Keratinocyte (primary cell): ENCODE data around the gene CYP26A1.

Experiments used
- EZH2 ChIP-seq: IDR thresholded peaks from one replicate; pipeline ENCODE4 v1.6.1; 2012; ENCODE audit warnings: inconsistent platforms, mild to moderate bottlenecking, low read length, moderate library complexity
- TF ChIP-seq, protein P1 (sequence below), 3 experiments: IDR thresholded peaks in 1 of 3; conservative IDR thresholded peaks in 1 of 3; optimal IDR thresholded peaks in 1 of 3; 2 replicates in 2 of 3; 3 replicates in 1 of 3; pipeline versions ENCODE3 to v1.5.1; 2011; ENCODE audit warnings: low read length in 3 of 3, mild to moderate bottlenecking in 3 of 3, moderate library complexity in 2 of 3, control low read depth in 1 of 3, inconsistent platforms in 1 of 3; ENCODE audit not compliant: insufficient read depth in 2 of 3; ENCODE audit errors: extremely low read depth in 1 of 3

DNA sequence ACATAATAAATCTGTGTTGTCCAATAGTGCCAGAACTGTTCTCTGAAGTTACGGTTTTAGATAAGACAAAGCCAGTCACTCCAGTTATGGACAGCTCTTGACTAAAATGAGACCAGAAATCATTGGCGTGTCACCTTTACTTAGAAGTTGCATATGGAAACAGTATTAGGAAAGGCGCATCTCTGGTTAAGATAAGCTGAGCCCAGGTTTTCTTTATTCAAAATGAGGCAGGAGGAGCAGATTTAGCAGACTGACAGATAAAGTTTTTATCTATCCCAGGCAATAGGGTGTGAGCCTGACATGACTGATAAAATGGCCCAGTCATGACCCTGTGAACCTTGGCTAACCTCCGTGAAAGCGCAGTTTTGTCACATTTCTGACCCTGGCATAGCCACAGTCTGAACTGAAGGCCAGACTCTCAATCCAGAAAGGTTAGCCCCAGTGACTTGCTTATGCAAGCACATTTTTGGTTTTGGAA, 4.2 kb downstream of the CYP26A1 start:
- TF ChIP-seq, protein P1, sequence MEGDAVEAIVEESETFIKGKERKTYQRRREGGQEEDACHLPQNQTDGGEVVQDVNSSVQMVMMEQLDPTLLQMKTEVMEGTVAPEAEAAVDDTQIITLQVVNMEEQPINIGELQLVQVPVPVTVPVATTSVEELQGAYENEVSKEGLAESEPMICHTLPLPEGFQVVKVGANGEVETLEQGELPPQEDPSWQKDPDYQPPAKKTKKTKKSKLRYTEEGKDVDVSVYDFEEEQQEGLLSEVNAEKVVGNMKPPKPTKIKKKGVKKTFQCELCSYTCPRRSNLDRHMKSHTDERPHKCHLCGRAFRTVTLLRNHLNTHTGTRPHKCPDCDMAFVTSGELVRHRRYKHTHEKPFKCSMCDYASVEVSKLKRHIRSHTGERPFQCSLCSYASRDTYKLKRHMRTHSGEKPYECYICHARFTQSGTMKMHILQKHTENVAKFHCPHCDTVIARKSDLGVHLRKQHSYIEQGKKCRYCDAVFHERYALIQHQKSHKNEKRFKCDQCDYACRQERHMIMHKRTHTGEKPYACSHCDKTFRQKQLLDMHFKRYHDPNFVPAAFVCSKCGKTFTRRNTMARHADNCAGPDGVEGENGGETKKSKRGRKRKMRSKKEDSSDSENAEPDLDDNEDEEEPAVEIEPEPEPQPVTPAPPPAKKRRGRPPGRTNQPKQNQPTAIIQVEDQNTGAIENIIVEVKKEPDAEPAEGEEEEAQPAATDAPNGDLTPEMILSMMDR (optimal IDR thresholded peaks at IDR 0.05 in 1 of 3, IDR thresholded peaks at IDR 0.05 in 1 of 3, conservative IDR thresholded peaks at IDR 0.05 in 1 of 3; ENCODE audit: extremely low read depth in 1 of 3, insufficient read depth in 2 of 3, low read length in 3 of 3): no peak
- no peak for TF ChIP-seq EZH2
